T-helper 2 cell (primary cell): ENCODE measurements around the gene TMC1.

Source experiments
- DNase-seq, 5 experiments: peaks; one replicate each; pipeline versions ENCODE4 v3.0.0 to v3.0.0-alpha.2; 2012 to 2022

The TMC1 gene

GRCh38 chr9:72576087-72576486 is 54.7 kb downstream of the TMC1 start:
- no peak for DNase-seq

DNA sequence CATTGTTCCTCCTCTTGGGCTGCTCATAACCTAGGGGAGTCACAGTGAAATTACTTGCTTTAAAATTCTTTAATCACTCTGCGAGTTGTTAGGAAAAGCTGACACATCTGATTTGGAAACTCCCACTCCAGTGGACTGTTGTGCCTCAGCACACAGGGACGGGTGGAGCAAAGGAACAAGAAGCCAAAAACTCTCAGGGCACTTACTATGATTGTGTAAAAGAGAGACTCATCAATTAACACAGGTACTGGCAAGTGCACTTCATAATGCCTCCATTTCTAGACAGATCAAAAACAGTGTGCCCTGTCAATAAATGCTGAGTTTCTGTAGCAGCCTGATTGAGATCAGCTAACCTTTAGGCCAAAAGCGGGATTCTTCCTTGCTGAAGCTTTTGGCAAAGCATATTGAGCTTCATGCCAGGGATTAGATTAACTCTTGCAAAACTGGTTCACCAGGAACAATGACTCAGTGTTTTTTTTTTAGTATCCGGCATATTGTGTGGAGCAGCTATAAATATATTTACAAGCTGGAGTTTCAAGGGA is 55.9 kb downstream of the TMC1 start:
- no peak for DNase-seq

DNA sequence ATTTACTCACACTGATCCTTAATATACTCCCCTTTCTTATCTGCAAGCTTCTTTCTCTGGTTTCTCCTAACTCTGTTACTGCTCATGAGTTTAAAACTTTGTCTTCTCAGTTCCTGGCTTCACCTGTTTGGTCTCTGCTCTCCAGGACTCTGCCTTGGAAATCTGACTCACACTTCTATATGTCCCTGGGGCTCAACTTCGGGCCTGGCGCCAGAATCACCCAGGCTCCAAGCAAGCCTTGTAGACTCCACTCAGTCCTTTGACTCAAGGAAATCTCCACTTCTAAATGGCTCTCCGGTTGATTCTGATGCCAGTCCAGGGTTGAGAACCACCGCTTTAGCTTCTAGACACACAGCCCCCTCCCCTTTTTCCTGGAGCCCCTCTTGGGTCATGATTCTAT is 57.8 kb downstream of the TMC1 start:
- DNase-seq: no peak

DNA sequence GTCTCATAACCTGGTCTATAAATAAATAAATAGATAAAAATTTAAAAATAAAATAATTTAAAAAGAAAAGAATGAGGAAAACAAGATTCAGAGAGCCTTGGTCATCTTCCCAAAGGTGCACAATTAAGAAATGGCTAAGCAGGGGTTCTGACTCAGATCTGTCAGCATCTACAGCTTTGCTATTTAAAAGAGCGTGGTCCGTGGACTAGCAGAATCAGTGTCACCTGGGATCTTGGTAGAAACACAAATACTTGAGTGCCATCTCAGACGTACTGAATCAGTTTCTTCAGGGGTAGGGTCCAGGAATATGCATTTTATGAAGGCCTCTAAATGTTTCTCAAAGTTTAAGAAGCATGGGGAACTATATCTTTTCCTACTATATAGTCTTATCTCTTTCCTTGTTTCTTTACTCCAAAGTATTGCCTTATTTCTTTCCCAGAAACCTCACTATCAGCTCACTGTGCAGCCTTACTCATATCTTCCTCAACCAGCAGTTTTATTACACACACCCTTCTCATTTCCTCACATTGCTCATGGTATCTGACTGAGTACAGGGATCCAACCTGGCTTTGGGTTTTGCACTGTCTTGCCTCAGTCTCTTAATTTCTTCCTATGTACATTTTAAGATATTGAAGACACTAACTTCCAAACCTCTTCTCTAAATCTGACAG is 58.6 kb downstream of the TMC1 start:
- peak in 1 of 5 experiments; percentile 39 for DNase-seq

DNA sequence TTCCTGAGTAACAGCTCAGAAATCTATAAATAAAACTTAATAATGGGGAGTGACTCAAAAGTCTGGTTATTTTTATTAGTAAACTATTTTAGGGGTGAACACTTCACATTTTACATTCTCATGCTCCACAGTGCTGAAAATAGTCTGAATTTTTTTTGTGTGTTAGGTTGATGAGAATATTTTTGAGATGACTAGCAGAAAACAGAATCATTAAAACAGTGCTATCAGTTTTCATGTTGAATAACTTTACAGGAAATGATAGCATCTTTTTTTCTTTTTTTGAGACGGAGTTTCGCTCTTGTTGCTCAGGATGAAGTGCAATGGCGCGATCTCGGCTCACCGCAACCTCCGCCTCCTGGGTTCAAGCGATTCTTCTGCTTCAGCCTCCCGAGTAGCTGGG is 60.3 kb downstream of the TMC1 start:
- DNase-seq: peak in 1 of 5 experiments; percentile 82

DNA sequence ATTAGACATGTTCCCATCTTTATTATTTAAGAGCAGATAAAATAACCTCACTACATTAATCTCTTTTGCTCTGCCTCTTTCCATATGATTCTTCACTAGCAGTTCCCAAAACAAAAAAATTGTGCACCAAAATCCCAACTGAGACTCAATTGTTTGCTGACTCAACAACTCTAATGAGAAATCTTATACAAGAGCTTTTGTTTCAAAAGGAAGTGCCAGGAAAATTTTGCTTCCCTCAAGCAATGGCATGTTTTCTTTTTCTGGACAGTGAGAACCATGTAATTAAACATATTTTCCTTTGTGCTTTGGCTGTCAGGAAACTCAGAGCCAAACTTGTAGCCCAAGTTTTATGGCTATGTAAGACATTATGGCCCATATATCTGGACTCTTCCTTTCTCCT is 62.0 kb downstream of the TMC1 start:
- no peak for DNase-seq

DNA sequence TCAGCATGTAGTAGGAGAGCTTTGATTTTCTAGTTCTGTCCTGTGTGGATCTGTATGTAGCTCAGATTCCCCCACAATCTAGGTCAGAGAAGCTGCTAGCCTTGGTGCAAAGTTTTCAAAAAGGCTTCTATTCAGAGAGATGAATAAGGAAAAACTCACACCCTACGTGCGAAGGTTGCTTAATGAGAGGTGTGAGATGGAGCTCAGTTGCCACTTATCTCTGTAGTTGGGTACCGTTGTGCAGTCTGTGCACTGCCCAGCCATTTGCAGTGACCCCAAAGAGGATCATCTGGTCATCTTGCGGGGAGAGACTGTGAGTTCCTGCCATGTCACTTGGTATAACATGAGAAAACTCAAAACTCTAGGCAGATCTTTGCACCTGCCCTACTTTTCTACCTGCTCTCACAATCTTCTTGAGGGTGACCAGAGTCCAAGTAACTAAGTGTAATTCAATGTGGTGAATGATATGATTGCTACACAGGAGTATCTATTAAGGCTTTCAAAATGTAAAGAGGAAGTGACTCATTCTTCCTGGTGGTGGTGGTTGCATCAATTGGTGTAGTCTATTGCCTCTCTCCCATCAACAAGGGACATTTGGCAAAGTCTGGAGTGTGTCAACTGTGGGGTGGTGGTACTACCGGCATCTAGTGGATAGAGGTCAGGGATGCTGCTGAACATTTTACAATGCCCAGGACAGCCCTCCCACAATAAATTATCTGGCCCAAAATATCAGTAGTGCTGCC is 65.2 kb downstream of the TMC1 start:
- DNase-seq: peak in 2 of 5 experiments; percentile 52 to 82

DNA sequence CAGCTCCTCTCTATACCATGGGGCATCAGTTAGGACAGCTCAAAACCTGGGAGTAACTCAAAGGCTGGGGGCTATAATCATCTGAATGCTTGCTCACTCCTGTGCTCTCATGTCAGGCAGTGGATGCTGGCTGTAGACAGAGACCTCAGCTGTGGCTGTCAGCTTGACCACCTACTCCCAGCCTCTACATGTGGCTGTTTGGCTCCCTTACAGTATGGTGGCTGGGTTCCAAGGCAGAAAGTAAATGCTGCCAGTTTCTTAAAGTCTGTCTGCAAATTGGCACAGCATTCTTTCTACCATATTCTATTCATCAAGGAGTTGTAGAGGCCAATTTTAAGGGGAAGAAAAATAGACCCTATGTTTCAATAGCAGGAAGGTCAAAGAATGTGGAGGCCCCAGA is 66.9 kb downstream of the TMC1 start:
- DNase-seq: no peak

- no peak for DNase-seq
Measured at GRCh38 chr9:72589667-72590521, 68.5 kb downstream of the TMC1 start.

GRCh38 chr9:72590824-72591223 is 69.4 kb downstream of the TMC1 start:
- DNase-seq: no peak

GRCh38 chr9:72592502-72593403 is 71.3 kb downstream of the TMC1 start:
- DNase-seq: peak in 3 of 5 experiments; percentile 4 to 76 (median 25)

DNA sequence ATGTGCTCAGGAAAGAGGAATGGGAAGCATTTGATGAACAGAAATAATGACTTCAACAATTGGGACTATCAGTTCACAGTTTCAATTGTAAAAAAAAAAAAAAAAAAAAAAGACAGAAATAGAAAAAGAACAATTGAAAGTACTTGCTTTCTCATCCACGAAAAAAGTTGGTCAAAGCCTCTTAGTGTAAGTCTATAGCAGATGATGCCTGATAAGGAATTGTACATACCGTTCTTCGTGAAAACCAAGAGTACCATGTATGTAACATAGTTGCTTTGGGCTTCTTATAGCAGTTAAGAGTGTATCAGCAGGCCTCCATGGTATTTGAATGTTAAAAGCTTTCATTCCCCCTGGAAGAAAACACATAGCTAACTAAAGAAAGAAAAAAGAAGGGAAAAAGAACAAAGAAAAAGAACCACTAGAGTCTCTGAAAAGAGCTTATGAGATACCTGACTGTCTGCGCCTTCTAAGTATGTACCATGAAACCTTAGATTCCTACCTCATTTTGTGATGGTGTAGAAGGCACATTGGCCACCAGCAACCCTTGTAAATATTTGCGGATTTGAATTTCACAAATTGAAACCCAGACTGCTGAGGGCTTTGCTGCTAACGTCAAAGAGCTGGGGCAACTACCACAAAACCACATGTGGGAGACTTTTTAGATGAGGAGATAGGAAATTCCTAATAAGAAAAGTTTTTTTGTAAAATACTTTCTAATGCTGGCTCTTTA is 75.2 kb downstream of the TMC1 start:
- peak in 1 of 5 experiments; percentile 89 for DNase-seq

GRCh38 chr9:72597181-72597517 is 75.7 kb downstream of the TMC1 start:
- DNase-seq: no peak

- DNase-seq: no peak
Measured at GRCh38 chr9:72597601-72598000, 76.2 kb downstream of the TMC1 start.

- no peak for DNase-seq
Measured at GRCh38 chr9:72598639-72599038, 77.2 kb downstream of the TMC1 start.

DNA sequence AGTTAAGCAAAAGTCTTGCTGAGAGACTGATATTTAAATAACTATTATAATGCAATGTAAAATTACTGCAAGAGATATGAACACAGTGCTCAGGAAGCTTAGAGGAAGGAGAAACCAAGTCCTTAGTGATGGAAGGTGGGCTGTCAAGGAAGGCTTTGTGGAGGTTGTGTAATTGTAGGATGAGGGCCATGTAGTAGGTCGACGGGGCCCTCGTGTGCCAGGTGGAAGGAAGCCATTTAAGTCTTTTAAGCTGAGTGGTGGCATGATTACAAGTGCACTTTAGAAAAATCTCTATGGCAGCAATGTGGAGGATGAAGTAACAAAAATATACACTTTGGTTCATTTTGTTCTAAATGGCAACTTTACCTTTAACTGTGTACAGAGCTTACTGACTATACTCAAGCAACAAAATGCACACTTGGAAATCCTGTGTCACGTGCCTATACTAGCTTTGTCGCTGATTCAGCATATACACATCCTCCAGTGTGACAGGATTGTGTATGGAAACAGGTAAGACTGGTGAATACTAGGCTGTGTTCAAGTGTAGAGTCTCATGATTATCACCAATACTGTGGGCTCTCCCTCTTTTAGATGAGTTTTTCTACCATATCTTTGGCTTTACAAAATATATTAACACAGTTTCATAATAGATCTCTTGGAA is 78.6 kb downstream of the TMC1 start:
- no peak for DNase-seq

GRCh38 chr9:72600671-72601070 is 79.3 kb downstream of the TMC1 start:
- no peak for DNase-seq

DNA sequence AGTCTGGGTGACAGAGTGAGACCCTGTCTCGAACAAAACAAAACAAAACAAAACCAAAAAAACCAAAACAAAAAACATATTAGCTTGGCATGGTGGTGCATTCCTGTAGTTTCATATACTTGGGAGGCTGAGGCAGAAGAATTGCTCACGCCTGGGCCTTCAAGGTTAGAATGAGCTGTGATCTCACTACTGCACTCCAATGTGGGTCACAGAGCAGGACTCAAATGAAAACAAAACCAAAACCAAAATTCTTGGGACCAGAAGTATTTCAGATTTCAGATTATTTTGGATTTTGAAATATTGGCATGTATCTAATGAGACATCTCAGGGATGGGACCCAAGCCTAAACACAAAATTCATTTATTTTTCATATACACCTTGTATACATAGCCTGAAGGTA is 80.2 kb downstream of the TMC1 start:
- DNase-seq: no peak

- no peak for DNase-seq
Measured at GRCh38 chr9:72612449-72612848, 91.0 kb downstream of the TMC1 start.

GRCh38 chr9:72614067-72614466 is 92.7 kb downstream of the TMC1 start:
- DNase-seq: no peak

GRCh38 chr9:72615931-72616330 is 94.5 kb downstream of the TMC1 start:
- no peak for DNase-seq
